ENCODE measurements around the gene LGALS1.
A peak's percentile ranks its signal among the peaks of the same experiment; 100 is the strongest.
"Not testable (repeated sequence)": the region's sequence is repeated elsewhere in the genome, so short reads cannot be mapped to it uniquely, and the experiment has no call there.

Gene LGALS1

GRCh38 chr22:37638391-37639069, 36.9 kb upstream of the LGALS1 start:
- no peak for DNase-seq

- peak; percentile 67 for DNase-seq
Observed at GRCh38 chr22:37639070-37639760, 36.2 kb upstream of the LGALS1 start, which contains the start of gene SH3BP1. Gene SH3BP1 (plus strand): TSS chr22:37639669. CDS start chr22:37639788, 119 bp downstream.

GRCh38 chr22:37639771-37640590, 35.5 kb upstream of the LGALS1 start:
- no peak for DNase-seq

- DNase-seq, result no peak
Observed at GRCh38 chr22:37640591-37641560, 34.6 kb upstream of the LGALS1 start.

GRCh38 chr22:37641561-37641949, 33.9 kb upstream of the LGALS1 start:
- no peak for DNase-seq

- DNase-seq, result peak; percentile 64
Observed at GRCh38 chr22:37643225-37643847, 32.1 kb upstream of the LGALS1 start.

- no peak for DNase-seq
Observed at GRCh38 chr22:37647317-37647716, 28.1 kb upstream of the LGALS1 start.

- DNase-seq, result no peak
Observed at GRCh38 chr22:37647928-37648327, 27.5 kb upstream of the LGALS1 start.

- DNase-seq, result no peak
Observed at GRCh38 chr22:37650463-37651136, 24.8 kb upstream of the LGALS1 start.

- no peak for DNase-seq
Observed at GRCh38 chr22:37654563-37655251, 20.7 kb upstream of the LGALS1 start.

- DNase-seq, result no peak
Observed at GRCh38 chr22:37655252-37655563, 20.2 kb upstream of the LGALS1 start.

GRCh38 chr22:37656583-37656982, 18.9 kb upstream of the LGALS1 start:
- not testable (repeated sequence) for DNase-seq

GRCh38 chr22:37657590-37658132, 17.8 kb upstream of the LGALS1 start:
- DNase-seq, result no peak

GRCh38 chr22:37658133-37659065, 17.0 kb upstream of the LGALS1 start, which contains the start of gene PDXP:
Gene PDXP (plus strand): TSS chr22:37658723. CDS start chr22:37658783, 60 bp downstream.
- peak; percentile 90 for DNase-seq

GRCh38 chr22:37659066-37659896, 16.2 kb upstream of the LGALS1 start:
- peak; percentile 54 for DNase-seq

- no peak for DNase-seq
Observed at GRCh38 chr22:37659897-37660708, 15.3 kb upstream of the LGALS1 start.

- DNase-seq, result no peak
Observed at GRCh38 chr22:37660709-37661045, 14.8 kb upstream of the LGALS1 start.
